Measurements from ENCODE around the gene CRYBA4.

Gene CRYBA4

GRCh38 chr22:26621663-26622062 is at the start of gene CRYBA4:
Gene CRYBA4, plus strand, starts transcription at chr22:26621963. Its CDS starts 634 bp downstream, at chr22:26622597.
- no peaks in the 10 kb centered on the region for H3K9me3 Mint-ChIP-seq (ENCODE audit: low read depth)
- no peaks in the 10 kb centered on the region for H3K36me3 Mint-ChIP-seq
- H3K27me3 Mint-ChIP-seq, result no peaks in the 10 kb centered on the region
- no peak within 1 kb of the TSS for H3K27ac Mint-ChIP-seq
- no peak within 1 kb of the TSS for H3K4me3 Mint-ChIP-seq
- peaks cover 7% of the 10 kb centered on the region for H3K4me1 Mint-ChIP-seq (ENCODE audit: low read depth)

- no peaks in the 10 kb centered on the region for H3K36me3 Mint-ChIP-seq
- H3K27ac Mint-ChIP-seq, result peak overlapping the region; percentile 67
- H3K9me3 Mint-ChIP-seq (ENCODE audit: low read depth), result no peaks in the 10 kb centered on the region
- no peak overlapping the region for H3K4me3 Mint-ChIP-seq
- no peaks in the 10 kb centered on the region for H3K27me3 Mint-ChIP-seq
- H3K4me1 Mint-ChIP-seq (ENCODE audit: low read depth), result peaks cover 75% of the 10 kb centered on the region
Observed at GRCh38 chr22:26573026-26573662, 48.6 kb upstream of the CRYBA4 start.

GRCh38 chr22:26574001-26574723 is 47.6 kb upstream of the CRYBA4 start:
- no peaks in the 10 kb centered on the region for H3K36me3 Mint-ChIP-seq
- H3K27me3 Mint-ChIP-seq, result no peaks in the 10 kb centered on the region
- peak overlapping the region; percentile 67 for H3K27ac Mint-ChIP-seq
- H3K9me3 Mint-ChIP-seq (ENCODE audit: low read depth), result no peaks in the 10 kb centered on the region
- H3K4me1 Mint-ChIP-seq (ENCODE audit: low read depth), result peaks cover 75% of the 10 kb centered on the region
- no peak overlapping the region for H3K4me3 Mint-ChIP-seq

GRCh38 chr22:26576026-26576680 is 45.6 kb upstream of the CRYBA4 start:
- H3K4me3 Mint-ChIP-seq, result no peak overlapping the region
- H3K36me3 Mint-ChIP-seq, result no peaks in the 10 kb centered on the region
- no peaks in the 10 kb centered on the region for H3K9me3 Mint-ChIP-seq (ENCODE audit: low read depth)
- peaks cover 81% of the 10 kb centered on the region for H3K4me1 Mint-ChIP-seq (ENCODE audit: low read depth)
- peak overlapping the region; percentile 1 for H3K27ac Mint-ChIP-seq
- H3K27me3 Mint-ChIP-seq, result no peaks in the 10 kb centered on the region

GRCh38 chr22:26577081-26577480 is 44.7 kb upstream of the CRYBA4 start:
- H3K36me3 Mint-ChIP-seq, result no peaks in the 10 kb centered on the region
- H3K9me3 Mint-ChIP-seq (ENCODE audit: low read depth), result no peaks in the 10 kb centered on the region
- no peaks in the 10 kb centered on the region for H3K27me3 Mint-ChIP-seq
- no peak overlapping the region for H3K27ac Mint-ChIP-seq
- no peak overlapping the region for H3K4me3 Mint-ChIP-seq
- H3K4me1 Mint-ChIP-seq (ENCODE audit: low read depth), result peaks cover 78% of the 10 kb centered on the region

- Mint-ChIP-seq H3K27ac (peak overlapping the region; percentile 95), H3K27me3 (no peaks in the 10 kb centered on the region), H3K9me3 (ENCODE audit: low read depth) (no peaks in the 10 kb centered on the region), H3K4me3 (peak overlapping the region; percentile 82), H3K4me1 (ENCODE audit: low read depth) (peaks cover 72% of the 10 kb centered on the region), H3K36me3 (no peaks in the 10 kb centered on the region)
Observed at GRCh38 chr22:26579331-26579886, 42.4 kb upstream of the CRYBA4 start.

- Mint-ChIP-seq H3K9me3 (ENCODE audit: low read depth) (no peaks in the 10 kb centered on the region), H3K4me1 (ENCODE audit: low read depth) (peaks cover 72% of the 10 kb centered on the region), H3K27ac (peak overlapping the region; percentile 95), H3K4me3 (peak overlapping the region; percentile 82), H3K27me3 (no peaks in the 10 kb centered on the region), H3K36me3 (no peaks in the 10 kb centered on the region)
Observed at GRCh38 chr22:26580240-26580962, 41.4 kb upstream of the CRYBA4 start.

- Mint-ChIP-seq H3K4me1 (ENCODE audit: low read depth) (peaks cover 74% of the 10 kb centered on the region), H3K27me3 (no peaks in the 10 kb centered on the region), H3K4me3 (peak overlapping the region; percentile 38), H3K27ac (peak overlapping the region; percentile 95), H3K36me3 (no peaks in the 10 kb centered on the region), H3K9me3 (ENCODE audit: low read depth) (no peaks in the 10 kb centered on the region)
Observed at GRCh38 chr22:26581026-26581425, 40.7 kb upstream of the CRYBA4 start.

GRCh38 chr22:26581633-26582168 is 40.1 kb upstream of the CRYBA4 start:
- H3K36me3 Mint-ChIP-seq, result no peaks in the 10 kb centered on the region
- no peak overlapping the region for H3K4me3 Mint-ChIP-seq
- peaks cover 75% of the 10 kb centered on the region for H3K4me1 Mint-ChIP-seq (ENCODE audit: low read depth)
- peak overlapping the region; percentile 95 for H3K27ac Mint-ChIP-seq
- H3K9me3 Mint-ChIP-seq (ENCODE audit: low read depth), result no peaks in the 10 kb centered on the region
- H3K27me3 Mint-ChIP-seq, result no peaks in the 10 kb centered on the region

GRCh38 chr22:26584010-26584409 is 37.8 kb upstream of the CRYBA4 start:
- Mint-ChIP-seq H3K27ac (no peak overlapping the region), H3K9me3 (ENCODE audit: low read depth) (no peaks in the 10 kb centered on the region), H3K4me1 (ENCODE audit: low read depth) (peaks cover 81% of the 10 kb centered on the region), H3K4me3 (no peak overlapping the region), H3K27me3 (no peaks in the 10 kb centered on the region), H3K36me3 (peaks cover 3% of the 10 kb centered on the region)

GRCh38 chr22:26585104-26585790 is 36.5 kb upstream of the CRYBA4 start:
- peaks cover 70% of the 10 kb centered on the region for H3K4me1 Mint-ChIP-seq (ENCODE audit: low read depth)
- H3K27me3 Mint-ChIP-seq, result no peaks in the 10 kb centered on the region
- peaks cover 3% of the 10 kb centered on the region for H3K36me3 Mint-ChIP-seq
- H3K9me3 Mint-ChIP-seq (ENCODE audit: low read depth), result no peaks in the 10 kb centered on the region
- peak overlapping the region; percentile 49 for H3K4me3 Mint-ChIP-seq
- H3K27ac Mint-ChIP-seq, result peak overlapping the region; percentile 81

- H3K36me3 Mint-ChIP-seq, result peaks cover 3% of the 10 kb centered on the region
- no peaks in the 10 kb centered on the region for H3K9me3 Mint-ChIP-seq (ENCODE audit: low read depth)
- peak overlapping the region; percentile 77 for H3K4me3 Mint-ChIP-seq
- peak overlapping the region; percentile 78 for H3K27ac Mint-ChIP-seq
- peaks cover 62% of the 10 kb centered on the region for H3K4me1 Mint-ChIP-seq (ENCODE audit: low read depth)
- no peaks in the 10 kb centered on the region for H3K27me3 Mint-ChIP-seq
Observed at GRCh38 chr22:26586556-26587325, 35.0 kb upstream of the CRYBA4 start.

- H3K27me3 Mint-ChIP-seq, result no peaks in the 10 kb centered on the region
- H3K27ac Mint-ChIP-seq, result peak overlapping the region; percentile 89
- H3K4me3 Mint-ChIP-seq, result peak overlapping the region; percentile 91
- no peaks in the 10 kb centered on the region for H3K9me3 Mint-ChIP-seq (ENCODE audit: low read depth)
- H3K36me3 Mint-ChIP-seq, result peaks cover 3% of the 10 kb centered on the region
- H3K4me1 Mint-ChIP-seq (ENCODE audit: low read depth), result peaks cover 71% of the 10 kb centered on the region
Observed at GRCh38 chr22:26587991-26588613, 33.7 kb upstream of the CRYBA4 start.
